Stomach (tissue), 9 donors: ENCODE data around the gene HOXB7. TPM values are rescaled to one million over a fixed set of nuclear protein-coding genes. Genes with fewer than 3 reads are reported as not detected.

Experiments used
- DNase-seq, 2 donors: peaks; one replicate each; pipeline versions ENCODE4 v3.0.0 to v3.0.0-alpha.2; 2013 to 2019
- H3K27ac ChIP-seq, 5 donors: fragments of 200-600 bp in 4 of 5; sonication (generic) in 4 of 5; one replicate each; pipeline ENCODE4 v1.5.1; 2013 to 2019; ENCODE audit warnings: mild to moderate bottlenecking in 1 of 5, moderate library complexity in 1 of 5
- H3K27me3 ChIP-seq, 3 donors: fragments of 200-600 bp; sonication (generic); one replicate each; pipeline ENCODE4 v1.5.1; 2017 to 2019; ENCODE audit warnings: mixed run types in 1 of 3
- H3K36me3 ChIP-seq, 4 donors: fragments of 200-600 bp; sonication (generic); 1 replicate in 3 of 4; 2 replicates in 1 of 4; pipeline ENCODE4 v1.5.1; 2016 to 2019
- H3K4me1 ChIP-seq, 4 donors: fragments of 200-600 bp; sonication (generic); one replicate each; pipeline ENCODE4 v1.5.1; 2016 to 2019
- H3K4me3 ChIP-seq, 4 donors: fragments of 200-600 bp; sonication (generic) in 3 of 4; one replicate each; pipeline ENCODE4 v1.5.1; 2016 to 2019; ENCODE audit warnings: mild to moderate bottlenecking in 1 of 4
- H3K9me3 ChIP-seq, 4 donors: fragments of 200-600 bp; sonication (generic); one replicate each; pipeline ENCODE4 v1.5.1; 2016 to 2019
- CTCF ChIP-seq, 7 experiments: fragments of 450-650 bp in 4 of 7; fragments of 200-600 bp in 3 of 7; sonication (generic) in 3 of 7; IDR thresholded peaks; one replicate each; pipeline ENCODE4 v1.5.1; 2016 to 2019; ENCODE audit warnings: antibody characterized with exemption in 7 of 7, control low read depth in 2 of 7, mild to moderate bottlenecking in 1 of 7
- EP300 ChIP-seq: sonication (generic); formaldehyde crosslinking; IDR thresholded peaks from one replicate; pipeline ENCODE4 v1.6.1; 2017; ENCODE audit warnings: antibody characterized with exemption
- POLR2A ChIP-seq, 4 donors: fragments of 450-650 bp; IDR thresholded peaks; one replicate each; pipeline ENCODE4 v1.6.1; 2016; ENCODE audit warnings: antibody characterized with exemption in 4 of 4, control low read depth in 2 of 4, mild to moderate bottlenecking in 1 of 4, moderate library complexity in 1 of 4
- POLR2AphosphoS5 ChIP-seq, 3 donors: sonication (generic); formaldehyde crosslinking; IDR thresholded peaks; one replicate each; pipeline ENCODE4 v1.6.1; 2016; ENCODE audit warnings: antibody characterized with exemption in 3 of 3
- WGBS, 5 donors: extraction: QIAGEN DNeasy Blood & Tissue Kit in 3 of 5; methylation state at CpG; one replicate each; pipeline versions ENCODE4 v1.1.5 to v1.1.7; 2013 to 2018; 5-methylcytosine and 5-hydroxymethylcytosine counted together
- intact Hi-C: fragments of 100-400 bp; cut with DNase I; formaldehyde crosslinking; loops from one replicate; pipeline ENCODE4 v1.15.1; 2023; ENCODE audit warnings: low total_unique reads
- polyA plus RNA-seq, 3 donors: library from polyadenylated mRNA; stranded (reverse); fragments of 200-250 nt; gene quantifications; one replicate each; pipeline ENCODE4 v1.2.3, GENCODE V29; 2013
- total RNA-seq, 5 donors: library from RNA; depleted of rRNA; stranded (reverse); fragments of >200 nt; gene quantifications; one replicate each; pipeline versions ENCODE4 v1.1.0 to v1.2.3, GENCODE V29; 2014 to 2016
- donor health status: healthy with polysubstance abuse.
- donor health status: Bipolar disorder and iron deficiency.
- donor health status: healthy.

The HOXB7 gene
- total and polyA plus RNA-seq, 8 donors: 1.0 to 16.5 (median 2.6) TPM

GRCh38 chr17:48597528-48597777 lies 13.4 kb downstream of the HOXB7 start:
- intact Hi-C loops: no loop called here
- Histone ChIP-seq H3K9me3 (no peaks in the 10 kb centered on the region), H3K27me3 (peaks cover 3 to 100% (median 97%) of the 10 kb centered on the region in 3 donors), H3K4me3 (peak overlapping the region; percentile 52 to 58 (median 56)), H3K27ac (peak overlapping the region; percentile 79 to 95 (median 93)), H3K4me1 (peaks cover 8 to 99% (median 71%) of the 10 kb centered on the region in 4 donors), H3K36me3 (no peaks in the 10 kb centered on the region)
- WGBS, 5 donors: 2 to 7% (median 3%) methylated on average over 9 to 16 of the region's 16 CpGs
- TF ChIP-seq EP300: no peak
- TF ChIP-seq POLR2A (IDR thresholded peaks at IDR 0.05): no peak
- TF ChIP-seq CTCF (IDR thresholded peaks at IDR 0.05): no peak
- TF ChIP-seq POLR2AphosphoS5 (IDR thresholded peaks at IDR 0.05): no peak
- DNase-seq: no peak

GRCh38 chr17:48596735-48597527 lies 13.9 kb downstream of the HOXB7 start:
- peaks cover 8 to 99% (median 68%) of the 10 kb centered on the region in 4 donors for H3K4me1 ChIP-seq
- peaks cover 3 to 100% (median 97%) of the 10 kb centered on the region in 3 donors for H3K27me3 ChIP-seq
- H3K36me3 ChIP-seq: no peaks in the 10 kb centered on the region
- DNase-seq: no peak
- TF ChIP-seq EP300: no peak
- peak in 1 of 3 donors; percentile 40 for TF ChIP-seq POLR2AphosphoS5 (IDR thresholded peaks at IDR 0.05)
- intact Hi-C loops: no loop called here
- H3K4me3 ChIP-seq: peak overlapping the region; percentile 52 to 58 (median 56)
- 8 to 11% (median 9%) methylated on average over 25 to 26 of the region's 26 CpGs for WGBS, 5 donors
- H3K27ac ChIP-seq: peak overlapping the region; percentile 79 to 95 (median 93)
- no peaks in the 10 kb centered on the region for H3K9me3 ChIP-seq

GRCh38 chr17:48596000-48596734 lies 14.7 kb downstream of the HOXB7 start:
- H3K4me3 ChIP-seq: peak overlapping the region; percentile 52 to 58 (median 56)
- TF ChIP-seq EP300 (no peak), POLR2AphosphoS5 (IDR thresholded peaks at IDR 0.05) (no peak), CTCF (IDR thresholded peaks at IDR 0.05) (no peak), POLR2A (IDR thresholded peaks at IDR 0.05) (no peak)
- intact Hi-C loops: no loop called here
- WGBS, 5 donors: 10 to 26% (median 19%) methylated on average over 46 to 54 of the region's 54 CpGs
- no peaks in the 10 kb centered on the region for H3K9me3 ChIP-seq
- H3K36me3 ChIP-seq: no peaks in the 10 kb centered on the region
- peaks cover 8 to 93% (median 61%) of the 10 kb centered on the region in 4 donors for H3K4me1 ChIP-seq
- DNase-seq: no peak
- peak overlapping the region; percentile 79 to 95 (median 93) for H3K27ac ChIP-seq
- peaks cover 3 to 100% (median 97%) of the 10 kb centered on the region in 3 donors for H3K27me3 ChIP-seq

GRCh38 chr17:48595278-48595999 lies 15.4 kb downstream of the HOXB7 start:
- intact Hi-C loops: no loop called here
- DNase-seq: no peak
- peaks cover 8 to 93% (median 63%) of the 10 kb centered on the region in 4 donors for H3K4me1 ChIP-seq
- 32 to 51% (median 47%) methylated on average over 21 to 25 of the region's 25 CpGs for WGBS, 5 donors
- peaks cover 3 to 100% (median 94%) of the 10 kb centered on the region in 3 donors for H3K27me3 ChIP-seq
- peak overlapping the region; percentile 52 to 58 (median 56) for H3K4me3 ChIP-seq
- no peaks in the 10 kb centered on the region for H3K9me3 ChIP-seq
- TF ChIP-seq EP300 (no peak), CTCF (IDR thresholded peaks at IDR 0.05) (no peak), POLR2A (IDR thresholded peaks at IDR 0.05) (no peak), POLR2AphosphoS5 (IDR thresholded peaks at IDR 0.05) (no peak)
- H3K36me3 ChIP-seq: no peaks in the 10 kb centered on the region
- peak overlapping the region; percentile 79 to 95 (median 93) for H3K27ac ChIP-seq
